ENCODE measurements around the gene CHRM5. TPM values are rescaled to one million over a fixed set of nuclear protein-coding genes. Genes with fewer than 3 reads are reported as not detected.

Gene CHRM5
- total and polyA plus RNA-seq, 2 of the 8 experiments (the other 6 are each of a cell fraction or from before 2014, with no cell fraction given), result not detected

- H3K23me2 ChIP-seq (ENCODE audit: low read depth, low read length), result no peaks in the 10 kb centered on the region
- ChIA-PET CTCF (ENCODE audit: partially characterized antibody) (no interaction called here), POLR2A (ENCODE audit: partially characterized antibody) (no interaction called here)
- no peak overlapping the region for H3K23ac ChIP-seq (ENCODE audit: insufficient read length)
- no peak overlapping the region for H2BK12ac ChIP-seq (ENCODE audit: low read depth, low read length)
- no peaks in the 10 kb centered on the region for H3K79me1 ChIP-seq (ENCODE audit: low read depth, low read length)
- H3K27me3 ChIP-seq (replicated peaks in 1 of 4; ENCODE audit: control insufficient read depth in 3 of 4, extremely low read depth in 1 of 4, insufficient read depth in 3 of 4, low read length in 3 of 4), result no peaks in the 10 kb centered on the region
- no peak overlapping the region for H2BK15ac ChIP-seq (ENCODE audit: low read length)
- H3K36me3 ChIP-seq (ENCODE audit: control insufficient read depth in 2 of 4, insufficient read depth in 4 of 4, low read length in 3 of 4), result no peaks in the 10 kb centered on the region
- no peak overlapping the region for H4K91ac ChIP-seq (replicated peaks; ENCODE audit: insufficient read length, low read length)
- no peak overlapping the region for H4K5ac ChIP-seq (ENCODE audit: insufficient read length, low read depth, low read length)
- H4K8ac ChIP-seq (ENCODE audit: extremely low read depth, insufficient read depth, low read length), result no peak overlapping the region
- no peak overlapping the region for H3K14ac ChIP-seq (ENCODE audit: insufficient read length)
- H3K9me3 ChIP-seq (ENCODE audit: insufficient read depth in 2 of 2, low read depth in 1 of 2, low read length in 1 of 2), result peaks cover 2 to 5% of the 10 kb centered on the region in 2 experiments; a peak in 2 of 4 replicates
- no peak overlapping the region for H3K4me2 ChIP-seq (ENCODE audit: insufficient read depth in 1 of 2, low read depth in 2 of 2, low read length in 2 of 2)
- FAIRE-seq (no peak), DNase-seq (ENCODE audit: low read depth in 1 of 2, low spot score in 2 of 2) (no peak)
- no peaks in the 10 kb centered on the region for H4K20me1 ChIP-seq (replicated peaks in 1 of 2; ENCODE audit: control insufficient read depth in 1 of 2, insufficient read depth in 2 of 2, low read length in 2 of 2)
- TF ChIP-seq SUZ12 (IDR thresholded peaks at IDR 0.05; ENCODE audit: low read length), result no peak
- TF ChIP-seq NANOG (IDR thresholded peaks at IDR 0.05; ENCODE audit: insufficient read depth, low read depth, low read length, poor library complexity, severe bottlenecking), result no peak
- TF ChIP-seq TCF12 (IDR thresholded peaks at IDR 0.05; ENCODE audit: low read depth, low read length), result no peak
- TF ChIP-seq NRF1 (IDR thresholded peaks at IDR 0.05; ENCODE audit: low read depth, low read length), result no peak
- no peak for TF ChIP-seq SP1 (IDR thresholded peaks at IDR 0.05; ENCODE audit: low read depth, low read length)
- no peak for TF ChIP-seq TAF1 (IDR thresholded peaks at IDR 0.05; ENCODE audit: low read depth, low read length)
- no peak for TF ChIP-seq CBX5 (IDR thresholded peaks at IDR 0.05; ENCODE audit: low read depth, low read length)
- no peak for TF ChIP-seq KDM4A (IDR thresholded peaks at IDR 0.05; ENCODE audit: low read depth, low read length, severe bottlenecking)
- no peak for TF ChIP-seq HDAC6 (IDR thresholded peaks at IDR 0.05; ENCODE audit: low read depth, low read length)
- no peak for TF ChIP-seq PHF8 (conservative IDR thresholded peaks at IDR 0.05; ENCODE audit: low read depth, low read length)
- TF ChIP-seq CTBP2 (IDR thresholded peaks at IDR 0.05; ENCODE audit: borderline replicate concordance, insufficient read depth, insufficient read length, low read length), result no peak
- no peak for TF ChIP-seq RAD21 (IDR thresholded peaks at IDR 0.05 in 1 of 2, conservative IDR thresholded peaks at IDR 0.05 in 1 of 2; ENCODE audit: low read depth in 2 of 2, low read length in 2 of 2)
- TF ChIP-seq E2F6 (IDR thresholded peaks at IDR 0.05), result no peak
- TF ChIP-seq GTF2F1 (IDR thresholded peaks at IDR 0.05; ENCODE audit: borderline replicate concordance, low read depth, low read length), result no peak
- H3K9ac ChIP-seq (replicated peaks in 1 of 4; ENCODE audit: extremely low read depth in 1 of 4, low read depth in 3 of 4, low read length in 3 of 4), result no peak overlapping the region
- no peaks in the 10 kb centered on the region for H3K4me1 ChIP-seq (replicated peaks in 1 of 4; ENCODE audit: control insufficient read depth in 3 of 4, insufficient read depth in 4 of 4, low read length in 3 of 4)
- H3K4ac ChIP-seq (replicated peaks; ENCODE audit: insufficient read length, low read depth, low read length), result no peak overlapping the region
- H2AFZ ChIP-seq (ENCODE audit: low read length), result no peak overlapping the region
- no peak overlapping the region for H3K18ac ChIP-seq (ENCODE audit: extremely low read depth, low read length)
- 90% methylated on average over 1 of the region's 1 CpG; no CpG with 5 or more reads in 1 of the 2 experiments for WGBS, 2 experiments (ENCODE audit: extremely low coverage in 1 of 2, insufficient coverage in 1 of 2, insufficient read length in 1 of 2, insufficient replicate concordance in 2 of 2, low coverage in 1 of 2, low lambda C conversion rate in 2 of 2, missing lambda C conversion rate in 1 of 2)
- H3K27ac ChIP-seq (ENCODE audit: low read depth, low read length), result no peak overlapping the region
- H2AK5ac ChIP-seq (ENCODE audit: low read depth, low read length), result no peak overlapping the region
- no peak overlapping the region for H2BK5ac ChIP-seq (ENCODE audit: low read depth, low read length)
- no peak overlapping the region for H3K4me3 ChIP-seq (ENCODE audit: extremely low read depth in 1 of 4, insufficient read depth in 2 of 4, low read depth in 3 of 4, low read length in 4 of 4)
- no peak overlapping the region for H3K56ac ChIP-seq (replicated peaks; ENCODE audit: insufficient read length, low read depth, low read length)
- H2BK120ac ChIP-seq (replicated peaks; ENCODE audit: low read depth, low read length), result no peak overlapping the region
- peaks cover 0 to 6% of the 10 kb centered on the region in 2 experiments; a peak in 1 of 4 replicates for H3K79me2 ChIP-seq (ENCODE audit: control insufficient read depth in 1 of 2, insufficient read depth in 2 of 2, low read length in 2 of 2)
- H2BK20ac ChIP-seq (ENCODE audit: low read length), result no peak overlapping the region
These were observed 55.6 kb downstream of the CHRM5 start for GRCh38 chr15:34023907-34024306.
